Karpas-422 (cell line): ENCODE results near the gene CMTM5. TPM values are rescaled to one million over a fixed set of nuclear protein-coding genes. Genes with fewer than 3 reads are reported as not detected.
"Not testable (repeated sequence)": the region's sequence is repeated elsewhere in the genome, so short reads cannot be mapped to it uniquely, and the experiment has no call there.

Experiments
- DNase-seq: peaks from one replicate; pipeline ENCODE4 v3.0.0-alpha.2; 2015
- H2AFZ ChIP-seq: fragments of 200-600 bp; sonication (generic); 2 replicates; pipeline ENCODE4 v1.6.1; 2014; ENCODE audit warnings: antibody characterized with exemption, low read length, mixed read lengths
- H3K27ac ChIP-seq: fragments of 200-600 bp; sonication (generic); 2 replicates; pipeline ENCODE4 v1.5.1; 2014; ENCODE audit warnings: mild to moderate bottlenecking, low read length, moderate library complexity
- H3K27me3 ChIP-seq: fragments of 200-600 bp; sonication (generic); 2 replicates; pipeline ENCODE4 v1.6.1; 2014; ENCODE audit warnings: low read length, mixed read lengths
- H3K36me3 ChIP-seq: fragments of 200-600 bp; sonication (generic); 2 replicates; pipeline ENCODE4 v1.6.1; 2014; ENCODE audit warnings: low read length, mixed read lengths; ENCODE audit not compliant: insufficient read depth
- H3K4me1 ChIP-seq: fragments of 200-600 bp; sonication (generic); 2 replicates; pipeline ENCODE4 v1.6.1; 2014; ENCODE audit warnings: mild to moderate bottlenecking, low read length, mixed read lengths
- H3K4me2 ChIP-seq: fragments of 200-600 bp; sonication (generic); 2 replicates; pipeline ENCODE4 v1.6.1; 2014; ENCODE audit warnings: low read length, low read depth, mild to moderate bottlenecking; ENCODE audit not compliant: poor library complexity, severe bottlenecking
- H3K4me3 ChIP-seq: fragments of 200-600 bp; sonication (generic); 2 replicates; pipeline ENCODE4 v1.5.1; 2014; ENCODE audit warnings: mild to moderate bottlenecking, antibody characterized with exemption, low read length, mixed read lengths
- H3K79me2 ChIP-seq: fragments of 200-600 bp; sonication (generic); 2 replicates; pipeline ENCODE4 v1.6.1; 2014; ENCODE audit warnings: mild to moderate bottlenecking, low read length, mixed read lengths
- H3K9ac ChIP-seq: fragments of 200-600 bp; sonication (generic); 2 replicates; pipeline ENCODE4 v1.6.0; 2014; ENCODE audit warnings: low read length
- H3K9me2 ChIP-seq: fragments of 200-600 bp; sonication (generic), shearing (Covaris generic); replicated peaks from 2 replicates; pipeline ENCODE4 v1.6.0; 2014; ENCODE audit warnings: mild to moderate bottlenecking, low read length, moderate library complexity; ENCODE audit not compliant: insufficient read depth
- H3K9me3 ChIP-seq: fragments of 300-700, 200-600 bp; sonication (generic); 2 replicates; pipeline ENCODE4 v1.6.1; 2014; ENCODE audit warnings: low read length, mixed read lengths
- H4K20me1 ChIP-seq: fragments of 200-600 bp; sonication (generic); 2 replicates; pipeline ENCODE4 v1.6.1; 2014; ENCODE audit warnings: mild to moderate bottlenecking, antibody characterized with exemption, low read length, low read depth; ENCODE audit not compliant: insufficient read depth
- total RNA-seq: library from RNA; depleted of rRNA; stranded (reverse); fragments of >200 nt; shearing (Covaris generic); gene quantifications from 2 replicates; pipeline ENCODE4 v1.2.3, GENCODE V29; 2014; ENCODE audit warnings: low replicate concordance

CMTM5 gene
- total RNA-seq, 1 experiment from 2014 or later = not detected

- Histone ChIP-seq H3K79me2 (no peaks in the 10 kb centered on the region), H3K36me3 (no peaks in the 10 kb centered on the region), H3K4me2 (no peak overlapping the region), H3K9me3 (no peaks in the 10 kb centered on the region), H3K27me3 (no peaks in the 10 kb centered on the region), H3K9ac (no peak overlapping the region), H4K20me1 (no peaks in the 10 kb centered on the region), H2AFZ (no peak overlapping the region), H3K4me1 (peaks cover 4% of the 10 kb centered on the region; the same call in 1 of the 2 replicates), H3K27ac (no peak overlapping the region), H3K9me2 (no peaks in the 10 kb centered on the region), H3K4me3 (no peak overlapping the region)
- no peak for DNase-seq
Measured at GRCh38 chr14:23392613-23393012, 15.8 kb downstream of the CMTM5 start.

GRCh38 chr14:23396126-23396525, 19.3 kb downstream of the CMTM5 start:
- no peaks in the 10 kb centered on the region for H3K79me2 ChIP-seq
- no peaks in the 10 kb centered on the region for H4K20me1 ChIP-seq
- H3K9me2 ChIP-seq = no peaks in the 10 kb centered on the region
- no peaks in the 10 kb centered on the region for H3K27me3 ChIP-seq
- H3K27ac ChIP-seq = no peak overlapping the region
- no peak overlapping the region for H3K9ac ChIP-seq
- H3K4me3 ChIP-seq = no peak overlapping the region
- no peak for DNase-seq
- no peaks in the 10 kb centered on the region for H3K36me3 ChIP-seq
- no peaks in the 10 kb centered on the region for H3K9me3 ChIP-seq
- H2AFZ ChIP-seq = no peak overlapping the region
- H3K4me2 ChIP-seq = no peak overlapping the region
- peaks cover 4% of the 10 kb centered on the region; the same call in 1 of the 2 replicates for H3K4me1 ChIP-seq

DNA sequence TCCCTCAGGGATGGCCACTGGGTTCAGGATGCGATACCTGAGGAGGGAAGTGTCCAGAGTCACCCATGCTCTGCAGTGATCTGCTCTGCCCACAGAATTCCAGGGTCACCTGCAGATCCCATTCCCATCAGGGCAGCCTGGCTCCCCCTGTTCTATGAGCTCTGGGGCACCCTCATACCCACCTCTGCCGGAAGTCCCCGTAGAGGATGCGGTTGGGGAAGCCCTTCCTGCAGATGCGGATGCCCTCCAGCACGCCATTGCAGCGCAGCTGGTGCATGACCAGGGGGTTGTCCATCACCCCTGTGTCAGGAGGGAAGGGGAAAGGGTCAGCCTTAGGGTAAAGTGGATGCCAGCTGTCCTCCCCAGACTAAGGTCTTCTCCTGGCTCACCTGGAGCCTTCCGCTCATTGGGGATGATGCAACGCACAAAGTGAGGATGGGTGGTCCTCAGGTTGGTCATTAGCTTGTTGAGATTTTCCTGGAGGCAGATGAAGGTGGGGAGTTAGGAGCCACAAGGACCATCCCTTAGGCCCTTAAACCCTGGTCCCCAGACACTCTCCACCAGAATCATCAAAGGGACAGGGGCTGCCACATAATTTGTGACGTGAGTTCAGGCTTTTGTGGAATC, 20.0 kb downstream of the CMTM5 start:
- Histone ChIP-seq H3K9me2 (no peaks in the 10 kb centered on the region), H3K4me3 (no peak overlapping the region), H3K36me3 (no peaks in the 10 kb centered on the region), H4K20me1 (no peaks in the 10 kb centered on the region), H3K4me2 (no peak overlapping the region), H3K4me1 (peaks cover 4% of the 10 kb centered on the region; the same call in 1 of the 2 replicates), H3K9me3 (no peaks in the 10 kb centered on the region), H3K79me2 (no peaks in the 10 kb centered on the region), H3K27me3 (no peaks in the 10 kb centered on the region), H2AFZ (no peak overlapping the region), H3K27ac (no peak overlapping the region), H3K9ac (no peak overlapping the region)
- DNase-seq = no peak

DNA sequence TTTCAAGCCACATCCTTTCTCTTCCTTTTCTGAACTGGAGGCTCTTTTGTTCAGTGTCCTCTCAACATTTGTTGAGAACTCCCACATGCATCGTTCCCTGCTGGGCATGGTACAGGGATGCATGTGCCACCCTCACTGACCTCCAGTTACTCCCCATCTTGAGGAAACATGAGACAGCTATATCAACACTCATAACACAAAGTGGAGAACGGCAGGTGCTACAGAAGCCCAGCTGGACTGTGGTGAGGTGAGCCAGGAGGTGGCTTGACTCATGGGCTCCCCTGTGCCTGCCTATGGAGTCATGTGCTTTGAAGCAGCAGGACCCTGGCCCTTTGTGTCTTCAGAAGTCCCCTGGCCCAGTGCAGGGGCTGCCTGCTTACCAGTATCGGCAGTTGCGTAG, 21.5 kb downstream of the CMTM5 start:
- H3K9me2 ChIP-seq = no peaks in the 10 kb centered on the region
- H2AFZ ChIP-seq = no peak overlapping the region
- no peak overlapping the region for H3K27ac ChIP-seq
- peaks cover 4% of the 10 kb centered on the region; the same call in 1 of the 2 replicates for H3K4me1 ChIP-seq
- no peaks in the 10 kb centered on the region for H4K20me1 ChIP-seq
- H3K79me2 ChIP-seq = no peaks in the 10 kb centered on the region
- H3K27me3 ChIP-seq = no peaks in the 10 kb centered on the region
- no peak overlapping the region for H3K4me3 ChIP-seq
- no peaks in the 10 kb centered on the region for H3K9me3 ChIP-seq
- DNase-seq = no peak
- H3K36me3 ChIP-seq = no peaks in the 10 kb centered on the region
- no peak overlapping the region for H3K4me2 ChIP-seq
- no peak overlapping the region for H3K9ac ChIP-seq

DNA sequence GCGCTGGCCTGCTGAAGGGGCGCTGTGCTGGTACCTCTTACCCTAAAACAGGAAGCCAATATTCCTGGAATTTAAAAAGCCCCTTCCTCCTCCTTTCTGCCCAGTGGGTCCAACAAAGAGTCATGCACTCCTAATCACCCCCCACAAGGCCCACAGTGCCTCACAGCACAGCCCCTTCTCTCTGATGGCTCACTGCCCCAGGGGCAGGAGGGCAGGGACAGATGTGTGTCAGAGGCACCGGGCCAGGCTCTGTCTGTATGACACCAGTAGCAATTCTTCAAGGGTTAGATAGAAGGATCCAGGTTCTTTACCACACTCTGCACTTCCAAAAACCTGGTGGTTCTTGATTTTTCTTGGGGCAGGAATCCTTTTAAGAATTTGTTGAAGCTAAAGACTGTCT, 22.3 kb downstream of the CMTM5 start:
- no peaks in the 10 kb centered on the region for H3K9me3 ChIP-seq
- H3K27me3 ChIP-seq = no peaks in the 10 kb centered on the region
- H3K27ac ChIP-seq = no peak overlapping the region
- H3K4me2 ChIP-seq = no peak overlapping the region
- H3K4me3 ChIP-seq = no peak overlapping the region
- no peaks in the 10 kb centered on the region for H3K79me2 ChIP-seq
- no peak for DNase-seq
- no peak overlapping the region for H2AFZ ChIP-seq
- H3K9ac ChIP-seq = no peak overlapping the region
- no peaks in the 10 kb centered on the region for H3K36me3 ChIP-seq
- peaks cover 4% of the 10 kb centered on the region; the same call in 1 of the 2 replicates for H3K4me1 ChIP-seq
- H4K20me1 ChIP-seq = 0 out of 2 replicates have a peak, but pooled peaks cover 3% of the 10 kb centered on the region
- H3K9me2 ChIP-seq = no peaks in the 10 kb centered on the region

GRCh38 chr14:23399591-23399990, 22.7 kb downstream of the CMTM5 start:
- Histone ChIP-seq H3K36me3 (no peaks in the 10 kb centered on the region), H3K27me3 (no peaks in the 10 kb centered on the region), H3K9ac (no peak overlapping the region), H3K4me1 (peaks cover 4% of the 10 kb centered on the region; the same call in 1 of the 2 replicates), H3K9me3 (no peaks in the 10 kb centered on the region), H2AFZ (no peak overlapping the region), H3K4me2 (no peak overlapping the region), H3K27ac (no peak overlapping the region), H3K9me2 (no peaks in the 10 kb centered on the region), H3K4me3 (no peak overlapping the region), H3K79me2 (no peaks in the 10 kb centered on the region), H4K20me1 (0 out of 2 replicates have a peak, but pooled peaks cover 5% of the 10 kb centered on the region)
- DNase-seq = no peak

DNA sequence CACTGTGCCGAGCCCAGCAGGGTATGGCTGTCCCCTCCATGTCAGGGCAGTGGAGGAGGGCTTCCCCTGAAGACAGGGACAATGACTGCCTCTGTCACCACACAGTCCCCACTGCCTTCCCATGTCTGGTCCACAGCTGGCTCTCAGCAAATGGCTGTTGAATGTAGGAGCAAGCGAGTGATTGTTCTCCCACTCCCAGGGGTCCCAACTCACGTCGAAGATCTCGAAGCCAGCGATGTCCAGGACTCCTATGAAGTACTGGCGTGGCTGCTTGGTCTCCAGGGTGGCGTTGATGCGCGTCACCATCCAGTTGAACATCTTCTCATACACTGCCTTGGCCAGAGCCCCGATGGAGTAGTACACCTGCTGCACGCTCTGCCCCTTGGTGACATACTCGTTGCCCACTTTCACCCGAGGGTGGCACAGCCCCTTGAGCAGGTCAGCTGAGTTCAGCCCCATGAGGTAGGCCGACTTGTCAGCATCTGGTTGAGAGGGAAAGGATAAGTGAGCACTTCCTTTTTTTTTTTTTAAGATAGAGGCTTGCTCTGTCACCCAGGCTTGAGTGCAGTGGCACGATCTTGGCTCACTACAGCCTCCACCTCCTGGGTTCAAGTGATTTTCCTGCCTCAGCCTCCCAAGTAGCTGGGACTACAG, 23.8 kb downstream of the CMTM5 start:
- H3K9me3 ChIP-seq, H3K9ac ChIP-seq, H3K9me2 ChIP-seq, H3K36me3 ChIP-seq, H3K4me3 ChIP-seq, H3K4me2 ChIP-seq, H2AFZ ChIP-seq, H3K4me1 ChIP-seq, H3K27ac ChIP-seq, H4K20me1 ChIP-seq, H3K27me3 ChIP-seq, DNase-seq, H3K79me2 ChIP-seq: not testable (repeated sequence)

GRCh38 chr14:23401291-23401690, 24.4 kb downstream of the CMTM5 start:
- H3K4me3 ChIP-seq = no peak overlapping the region
- no peak overlapping the region for H3K9ac ChIP-seq
- no peaks in the 10 kb centered on the region for H3K36me3 ChIP-seq
- H3K79me2 ChIP-seq = no peaks in the 10 kb centered on the region
- no peaks in the 10 kb centered on the region for H3K9me3 ChIP-seq
- H3K27me3 ChIP-seq = no peaks in the 10 kb centered on the region
- H3K4me1 ChIP-seq = peaks cover 11% of the 10 kb centered on the region
- H3K27ac ChIP-seq = no peak overlapping the region
- no peak overlapping the region for H2AFZ ChIP-seq
- no peaks in the 10 kb centered on the region for H3K9me2 ChIP-seq
- no peak overlapping the region for H3K4me2 ChIP-seq
- DNase-seq = no peak
- H4K20me1 ChIP-seq = 0 out of 2 replicates have a peak, but pooled peaks cover 5% of the 10 kb centered on the region
